ENCODE measurements around the gene MEX3D. TPM values are rescaled to one million over a fixed set of nuclear protein-coding genes. Genes with fewer than 3 reads are reported as not detected.

MEX3D gene
- total RNA-seq, 1 experiment from 2014 or later = 70.4 TPM

- TF ChIP-seq CTCF (conservative IDR thresholded peaks at IDR 0.05) = 0 out of 3 replicates have a peak, but pooled peaks have one; percentile 21
- no peak overlapping the region for H2BK12ac ChIP-seq (ENCODE audit: insufficient read length, low read depth, low read length)
- no peak overlapping the region for H3K14ac ChIP-seq (ENCODE audit: insufficient read depth, low read length)
- H3K79me2 ChIP-seq (ENCODE audit: insufficient read depth, low read length) = no peaks in the 10 kb centered on the region
- no peak for DNase-seq
- H4K91ac ChIP-seq (ENCODE audit: insufficient read length, low read depth, low read length) = no peak overlapping the region
- no peak overlapping the region for H3K18ac ChIP-seq (ENCODE audit: insufficient read length, low read depth, low read length)
- H3K9ac ChIP-seq (ENCODE audit: extremely low read depth, insufficient read length, low read length) = no peak overlapping the region
- no peaks in the 10 kb centered on the region for H3K9me3 ChIP-seq (ENCODE audit: control insufficient read depth, low read depth, low read length)
- no peak overlapping the region for H2BK20ac ChIP-seq (ENCODE audit: low read depth, low read length, poor library complexity, severe bottlenecking)
- H3T11ph ChIP-seq (ENCODE audit: low read length) = no peak overlapping the region
- no peaks in the 10 kb centered on the region for H3K79me1 ChIP-seq (ENCODE audit: insufficient read depth, low read depth, low read length, poor library complexity, severe bottlenecking)
- no peak overlapping the region for H3K4me3 Mint-ChIP-seq
- H3K23ac ChIP-seq (ENCODE audit: insufficient read length, low read depth, low read length) = no peak overlapping the region
- H4K8ac ChIP-seq (replicated peaks; ENCODE audit: insufficient read length, low read depth, low read length) = no peak overlapping the region
- H4K20me1 ChIP-seq (ENCODE audit: control insufficient read depth, insufficient read depth, insufficient read length) = peaks cover 3% of the 10 kb centered on the region
- peaks cover 16% of the 10 kb centered on the region; the same call in 1 of the 2 replicates for H3K27me3 ChIP-seq (ENCODE audit: insufficient read depth, low read length)
- no peak overlapping the region for H2BK15ac ChIP-seq (ENCODE audit: low read depth, low read length)
- no peak overlapping the region for H2BK5ac ChIP-seq (ENCODE audit: insufficient read length, low read length)
- peaks cover 2% of the 10 kb centered on the region for H3K23me2 ChIP-seq (ENCODE audit: insufficient read length, low read depth, low read length, poor library complexity, severe bottlenecking)
- no peak overlapping the region for H2BK120ac ChIP-seq (ENCODE audit: low read depth, low read length, poor library complexity, severe bottlenecking)
- no peak overlapping the region for H3K4me2 ChIP-seq (ENCODE audit: insufficient read depth, insufficient read length, low read length)
- H3K27me3 Mint-ChIP-seq (ENCODE audit: low read depth) = peaks cover 72% of the 10 kb centered on the region
- H3K9me3 Mint-ChIP-seq = peaks cover 0 to 6% of the 10 kb centered on the region in 2 experiments; a peak in 3 of 5 replicates
- no peak overlapping the region for H3K56ac ChIP-seq (ENCODE audit: insufficient read length, low read depth, low read length)
- no peaks in the 10 kb centered on the region for H3K36me3 Mint-ChIP-seq (ENCODE audit: insufficient read depth in 1 of 3, low read depth in 3 of 3)
- no peak overlapping the region for H2AK5ac ChIP-seq (ENCODE audit: insufficient read length, low read length)
- H3K4me1 ChIP-seq (ENCODE audit: insufficient read depth, low read length) = no peaks in the 10 kb centered on the region
- H3K27ac ChIP-seq (ENCODE audit: insufficient read length, low read depth, low read length) = no peak overlapping the region
- H3K4ac ChIP-seq (ENCODE audit: low read depth, low read length) = no peak overlapping the region
- no CpG with 5 or more reads among the region's 31 CpGs for WGBS (ENCODE audit: extremely low coverage, insufficient read length, low lambda C conversion rate)
- H4K5ac ChIP-seq (ENCODE audit: insufficient read length, low read depth, low read length) = no peak overlapping the region
- H3K27ac Mint-ChIP-seq = no peak overlapping the region
- no peak overlapping the region for H2AFZ ChIP-seq (ENCODE audit: low read length)
- H3K4me1 Mint-ChIP-seq = peaks cover 6 to 7% of the 10 kb centered on the region in 2 experiments; a peak in 3 of 4 replicates
These were observed 42.8 kb downstream of the MEX3D start for GRCh38 chr19:1525343-1525742.
